Measurements from ENCODE around the gene TRPM3. TPM values are rescaled to one million over a fixed set of nuclear protein-coding genes. Genes with fewer than 3 reads are reported as not detected.

Gene TRPM3
- total RNA-seq, 1 experiment from 2014 or later = 5.4 TPM

DNA sequence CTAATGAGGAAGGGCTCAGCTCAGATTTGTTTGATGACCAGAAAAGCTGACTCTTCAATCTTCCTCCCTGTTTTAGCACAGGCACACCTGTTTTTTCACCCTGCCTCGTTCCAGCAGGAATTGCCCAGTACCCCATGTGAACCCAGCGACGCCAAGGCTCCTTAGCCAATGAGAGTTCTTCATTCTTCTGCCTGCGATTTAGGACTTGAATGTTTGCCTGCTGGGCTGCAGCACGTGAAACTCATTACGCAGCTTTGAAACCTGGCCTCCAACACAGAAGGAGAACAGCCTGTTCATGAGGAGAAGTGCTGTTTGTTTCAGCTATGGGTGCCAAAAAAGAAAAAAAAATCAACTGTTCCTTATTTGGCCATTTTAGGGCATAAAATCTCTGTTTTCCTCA is 315.5 kb downstream of the TRPM3 start (continued):
- no peak for TF ChIP-seq RORB (CRISPR knock-in tag; IDR thresholded peaks at IDR 0.05)
- no peak for TF ChIP-seq ATF1 (CRISPR knock-in tag; IDR thresholded peaks at IDR 0.05)
- TF ChIP-seq, protein P1, sequence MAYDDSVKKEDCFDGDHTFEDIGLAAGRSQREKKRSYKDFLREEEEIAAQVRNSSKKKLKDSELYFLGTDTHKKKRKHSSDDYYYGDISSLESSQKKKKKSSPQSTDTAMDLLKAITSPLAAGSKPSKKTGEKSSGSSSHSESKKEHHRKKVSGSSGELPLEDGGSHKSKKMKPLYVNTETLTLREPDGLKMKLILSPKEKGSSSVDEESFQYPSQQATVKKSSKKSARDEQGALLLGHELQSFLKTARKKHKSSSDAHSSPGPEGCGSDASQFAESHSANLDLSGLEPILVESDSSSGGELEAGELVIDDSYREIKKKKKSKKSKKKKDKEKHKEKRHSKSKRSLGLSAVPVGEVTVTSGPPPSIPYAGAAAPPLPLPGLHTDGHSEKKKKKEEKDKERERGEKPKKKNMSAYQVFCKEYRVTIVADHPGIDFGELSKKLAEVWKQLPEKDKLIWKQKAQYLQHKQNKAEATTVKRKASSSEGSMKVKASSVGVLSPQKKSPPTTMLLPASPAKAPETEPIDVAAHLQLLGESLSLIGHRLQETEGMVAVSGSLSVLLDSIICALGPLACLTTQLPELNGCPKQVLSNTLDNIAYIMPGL (CRISPR knock-in tag; IDR thresholded peaks at IDR 0.05) = no peak
- no peak for TF ChIP-seq ZNF532 (CRISPR knock-in tag; IDR thresholded peaks at IDR 0.05; ENCODE audit: borderline replicate concordance)
- TF ChIP-seq CBFB (CRISPR knock-in tag; IDR thresholded peaks at IDR 0.05; ENCODE audit: low read depth) = no peak

GRCh38 chr9:70802758-70803436 is 318.5 kb downstream of the TRPM3 start:
- CTCF ChIA-PET = interaction anchor here (0.6 to 1.8 kb wide), 13 partner anchors 11 to 697 kb away, joined by 3 to 8 read pairs (median 4); no protein-coding TSS in a partner anchor
- Mint-ChIP-seq H3K9me3 (no peaks in the 10 kb centered on the region), H3K27me3 (ENCODE audit: low read depth) (no peaks in the 10 kb centered on the region), H3K27ac (no peak overlapping the region), H3K4me1 (peaks cover 41% of the 10 kb centered on the region), H3K4me3 (no peak overlapping the region), H3K36me3 (no peaks in the 10 kb centered on the region)
- POLR2A ChIA-PET = interaction anchor here (0.7 kb wide), 1 partner anchor 383 kb away, joined by 3 read pairs; no protein-coding TSS in a partner anchor
- no peak for TF ChIP-seq OVOL2 (CRISPR knock-in tag; IDR thresholded peaks at IDR 0.05; ENCODE audit: borderline replicate concordance)
- TF ChIP-seq FOXK1 (CRISPR knock-in tag; IDR thresholded peaks at IDR 0.05) = no peak
- TF ChIP-seq ZNF121 (CRISPR knock-in tag; IDR thresholded peaks at IDR 0.05) = no peak
- TF ChIP-seq MXD4 (CRISPR knock-in tag; IDR thresholded peaks at IDR 0.05; ENCODE audit: borderline replicate concordance) = no peak
- TF ChIP-seq SMAD3 (CRISPR knock-in tag; IDR thresholded peaks at IDR 0.05; ENCODE audit: borderline replicate concordance) = no peak
- TF ChIP-seq, protein P2, sequence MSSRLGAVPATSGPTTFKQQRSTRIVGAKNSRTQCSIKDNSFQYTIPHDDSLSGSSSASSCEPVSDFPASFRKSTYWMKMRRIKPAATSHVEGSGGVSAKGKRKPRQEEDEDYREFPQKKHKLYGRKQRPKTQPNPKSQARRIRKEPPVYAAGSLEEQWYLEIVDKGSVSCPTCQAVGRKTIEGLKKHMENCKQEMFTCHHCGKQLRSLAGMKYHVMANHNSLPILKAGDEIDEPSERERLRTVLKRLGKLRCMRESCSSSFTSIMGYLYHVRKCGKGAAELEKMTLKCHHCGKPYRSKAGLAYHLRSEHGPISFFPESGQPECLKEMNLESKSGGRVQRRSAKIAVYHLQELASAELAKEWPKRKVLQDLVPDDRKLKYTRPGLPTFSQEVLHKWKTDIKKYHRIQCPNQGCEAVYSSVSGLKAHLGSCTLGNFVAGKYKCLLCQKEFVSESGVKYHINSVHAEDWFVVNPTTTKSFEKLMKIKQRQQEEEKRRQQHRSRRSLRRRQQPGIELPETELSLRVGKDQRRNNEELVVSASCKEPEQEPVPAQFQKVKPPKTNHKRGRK (CRISPR knock-in tag; IDR thresholded peaks at IDR 0.05; ENCODE audit: borderline replicate concordance) = no peak
- TF ChIP-seq NR3C1 (CRISPR knock-in tag; conservative IDR thresholded peaks at IDR 0.05; ENCODE audit: low read depth) = no peak
- TF ChIP-seq ATF2 (CRISPR knock-in tag; IDR thresholded peaks at IDR 0.05; ENCODE audit: borderline replicate concordance, low read depth) = no peak
- DNase-seq (ENCODE audit: low spot score) = no peak
- ATAC-seq = peak; percentile 59

DNA sequence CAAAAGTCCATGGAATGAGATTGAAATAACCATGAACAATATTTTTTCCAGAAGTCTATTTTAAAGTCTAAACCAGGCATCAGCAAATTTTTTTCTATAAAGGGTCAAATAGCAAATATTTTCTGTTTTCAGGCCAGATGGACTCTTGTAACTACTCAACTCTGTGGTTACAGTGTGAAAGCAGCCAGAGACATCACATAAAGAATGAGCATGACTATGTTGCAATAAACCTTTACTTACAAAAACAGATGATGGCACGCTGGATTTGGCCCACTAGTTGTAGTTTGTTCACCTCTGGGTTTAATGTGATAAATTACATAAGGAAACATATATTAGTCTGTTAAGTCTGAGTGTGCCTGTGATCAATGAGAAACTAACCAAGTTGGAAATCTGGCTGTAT is 319.2 kb downstream of the TRPM3 start:
- H3K36me3 Mint-ChIP-seq = no peaks in the 10 kb centered on the region
- H3K27me3 Mint-ChIP-seq (ENCODE audit: low read depth) = no peaks in the 10 kb centered on the region
- H3K9me3 Mint-ChIP-seq = no peaks in the 10 kb centered on the region
- no peak overlapping the region for H3K4me3 Mint-ChIP-seq
- POLR2A ChIA-PET = no interaction called here
- TF ChIP-seq CREB1 (CRISPR knock-in tag; IDR thresholded peaks at IDR 0.05) (no peak), ZNF671 (CRISPR knock-in tag; IDR thresholded peaks at IDR 0.05) (no peak), TCF7 (CRISPR knock-in tag; IDR thresholded peaks at IDR 0.05; ENCODE audit: low read depth) (no peak), NR3C1 (CRISPR knock-in tag; conservative IDR thresholded peaks at IDR 0.05; ENCODE audit: low read depth) (no peak), FOXJ3 (CRISPR knock-in tag; IDR thresholded peaks at IDR 0.05; ENCODE audit: borderline replicate concordance) (no peak), CREM (CRISPR knock-in tag; IDR thresholded peaks at IDR 0.05) (no peak)
- TF ChIP-seq, protein P3, sequence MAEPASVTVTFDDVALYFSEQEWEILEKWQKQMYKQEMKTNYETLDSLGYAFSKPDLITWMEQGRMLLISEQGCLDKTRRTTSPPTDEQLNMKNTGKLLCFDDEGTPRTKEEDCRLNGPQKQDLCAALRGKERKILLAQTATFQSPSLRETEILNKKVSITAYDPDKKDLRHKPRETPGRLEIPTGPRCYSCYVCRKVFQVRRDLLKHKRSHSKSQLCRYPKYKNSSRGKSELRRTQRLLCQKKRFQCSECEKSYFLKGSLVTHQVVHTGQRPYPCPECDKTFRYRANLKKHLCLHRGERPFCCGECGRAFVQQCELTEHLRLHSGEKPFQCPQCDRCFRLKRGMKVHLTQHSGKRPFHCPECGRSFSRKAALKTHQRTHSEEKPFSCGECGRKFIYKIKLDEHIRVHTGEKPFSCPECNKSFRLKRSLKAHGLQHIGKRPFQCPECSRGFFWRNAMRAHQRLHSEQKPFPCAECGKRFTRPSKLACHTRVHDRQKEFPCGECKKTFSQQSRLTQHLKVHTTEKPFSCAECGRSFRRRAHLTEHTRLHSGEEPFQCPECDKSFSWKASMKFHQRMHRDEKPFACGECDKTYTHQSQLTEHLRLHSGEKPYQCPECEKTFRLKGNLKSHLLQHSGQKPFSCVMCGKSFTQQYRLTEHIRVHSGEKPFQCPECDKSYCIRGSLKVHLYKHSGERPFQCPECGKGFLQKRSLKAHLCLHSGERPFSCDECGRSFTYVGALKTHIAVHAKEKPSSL (CRISPR knock-in tag; conservative IDR thresholded peaks at IDR 0.05) = no peak
- DNase-seq (ENCODE audit: low spot score) (no peak), ATAC-seq (no peak)
- peaks cover 41% of the 10 kb centered on the region for H3K4me1 Mint-ChIP-seq
- no peak overlapping the region for H3K27ac Mint-ChIP-seq
- CTCF ChIA-PET = interaction anchor here (0.6 to 1.8 kb wide), 10 partner anchors 12 to 697 kb away, joined by 3 to 8 read pairs (median 4); no protein-coding TSS in a partner anchor

Measured in WTC11 (cell line).